ENCODE measurements around the gene KCNK1.
"Not testable (repeated sequence)": the region's sequence is repeated elsewhere in the genome, so short reads cannot be mapped to it uniquely, and the experiment has no call there.

The KCNK1 gene

GRCh38 chr1:233668725-233669294 lies 54.9 kb downstream of the KCNK1 start:
- H3K4me1 Mint-ChIP-seq: peaks cover 34% of the 10 kb centered on the region
- H3K27ac Mint-ChIP-seq: no peak overlapping the region
- TF ChIP-seq CTCF (IDR thresholded peaks at IDR 0.05; ENCODE audit: unreplicated experiment in 3 of 3): no peak
- peaks cover 4% of the 10 kb centered on the region for H3K27me3 Mint-ChIP-seq (ENCODE audit: low read depth)
- H3K36me3 Mint-ChIP-seq (ENCODE audit: low read depth): peaks cover 4% of the 10 kb centered on the region
- H3K9me3 Mint-ChIP-seq: no peaks in the 10 kb centered on the region
- H3K4me3 Mint-ChIP-seq: no peak overlapping the region

GRCh38 chr1:233670363-233670762 lies 56.5 kb downstream of the KCNK1 start:
- peak overlapping the region in 2 of 3 experiments; percentile 8 to 9 for H3K27ac Mint-ChIP-seq
- H3K4me1 Mint-ChIP-seq: peaks cover 35% of the 10 kb centered on the region
- H3K4me3 Mint-ChIP-seq: not testable (repeated sequence)

GRCh38 chr1:233671286-233671685 lies 57.4 kb downstream of the KCNK1 start:
- Mint-ChIP-seq H3K36me3 (ENCODE audit: low read depth) (peaks cover 4% of the 10 kb centered on the region), H3K27me3 (ENCODE audit: low read depth) (peaks cover 4% of the 10 kb centered on the region), H3K4me1 (peaks cover 34% of the 10 kb centered on the region), H3K4me3 (no peak overlapping the region), H3K27ac (no peak overlapping the region), H3K9me3 (no peaks in the 10 kb centered on the region)
- no peak for TF ChIP-seq CTCF (IDR thresholded peaks at IDR 0.05; ENCODE audit: unreplicated experiment in 3 of 3)

More at GRCh38 chr1:233670363-233670762, 56.5 kb downstream of the KCNK1 start:
- not testable (repeated sequence) for H3K36me3 Mint-ChIP-seq (ENCODE audit: low read depth); H3K27me3 Mint-ChIP-seq (ENCODE audit: low read depth); H3K9me3 Mint-ChIP-seq

- Mint-ChIP-seq H3K9me3 (no peaks in the 10 kb centered on the region), H3K27ac (peak overlapping the region; percentile 85 to 87 (median 85)), H3K4me1 (peaks cover 38% of the 10 kb centered on the region), H3K27me3 (ENCODE audit: low read depth) (peaks cover 4% of the 10 kb centered on the region), H3K4me3 (no peak overlapping the region), H3K36me3 (ENCODE audit: low read depth) (peaks cover 4% of the 10 kb centered on the region)
- TF ChIP-seq CTCF (IDR thresholded peaks at IDR 0.05; ENCODE audit: unreplicated experiment in 3 of 3): no peak
Measured at GRCh38 chr1:233672732-233673131, 58.8 kb downstream of the KCNK1 start.

GRCh38 chr1:233673261-233673946 lies 59.5 kb downstream of the KCNK1 start:
- no peak for TF ChIP-seq CTCF (IDR thresholded peaks at IDR 0.05; ENCODE audit: unreplicated experiment in 3 of 3)
- Mint-ChIP-seq H3K9me3 (no peaks in the 10 kb centered on the region), H3K36me3 (ENCODE audit: low read depth) (peaks cover 4% of the 10 kb centered on the region)

GRCh38 chr1:233673947-233674431 lies 60.1 kb downstream of the KCNK1 start:
- Mint-ChIP-seq H3K4me1 (peaks cover 33% of the 10 kb centered on the region), H3K36me3 (ENCODE audit: low read depth) (peaks cover 4% of the 10 kb centered on the region), H3K27me3 (ENCODE audit: low read depth) (peaks cover 4% of the 10 kb centered on the region)

More at GRCh38 chr1:233673261-233673946, 59.5 kb downstream of the KCNK1 start:
- peak overlapping the region; percentile 85 to 87 (median 85) for H3K27ac Mint-ChIP-seq
- peaks cover 4% of the 10 kb centered on the region for H3K27me3 Mint-ChIP-seq (ENCODE audit: low read depth)
- H3K4me1 Mint-ChIP-seq: peaks cover 33% of the 10 kb centered on the region
- H3K4me3 Mint-ChIP-seq: peak overlapping the region; percentile 11 to 43 (median 14)

More at GRCh38 chr1:233673947-233674431, 60.1 kb downstream of the KCNK1 start:
- no peak for TF ChIP-seq CTCF (IDR thresholded peaks at IDR 0.05; ENCODE audit: unreplicated experiment in 3 of 3)
- peak overlapping the region; percentile 85 to 87 (median 85) for H3K27ac Mint-ChIP-seq
- no peaks in the 10 kb centered on the region for H3K9me3 Mint-ChIP-seq
- peak overlapping the region in 1 of 3 experiments; percentile 43 for H3K4me3 Mint-ChIP-seq
